ENCODE data around the gene CDH4. TPM values are rescaled to one million over a fixed set of nuclear protein-coding genes. Genes with fewer than 3 reads are reported as not detected.
A peak's percentile ranks its signal among the peaks of the same experiment; 100 is the strongest.

The CDH4 gene
- total RNA-seq, 1 donor from 2014 or later: not detected

- intact Hi-C loops (cut with micrococcal nuclease): no loop called here
- ATAC-seq (no peak), DNase-seq (peak; percentile 10)
These were observed 544.7 kb downstream of the CDH4 start for GRCh38 chr20:61796738-61797137.

GRCh38 chr20:61797200-61797599 is 545.1 kb downstream of the CDH4 start:
- intact Hi-C loops (cut with micrococcal nuclease): no loop called here
- ATAC-seq: no peak
- DNase-seq: peak; percentile 10

- ATAC-seq (no peak), DNase-seq (peak; percentile 19)
- intact Hi-C loops (cut with micrococcal nuclease): no loop called here
These were observed 545.9 kb downstream of the CDH4 start for GRCh38 chr20:61797971-61798411.

GRCh38 chr20:61798632-61799031 is 546.6 kb downstream of the CDH4 start:
- intact Hi-C loops (cut with micrococcal nuclease): no loop called here
- DNase-seq: peak; percentile 24

GRCh38 chr20:61799394-61799923 is 547.4 kb downstream of the CDH4 start:
- ATAC-seq (no peak), DNase-seq (no peak)
- intact Hi-C loops (cut with micrococcal nuclease): no loop called here

More at GRCh38 chr20:61798632-61799031, 546.6 kb downstream of the CDH4 start:
- no peak for ATAC-seq

- peak; percentile 23 for DNase-seq
- no peak for ATAC-seq
- intact Hi-C loops (cut with micrococcal nuclease): no loop called here
These were observed 547.9 kb downstream of the CDH4 start for GRCh38 chr20:61799928-61800327.

- DNase-seq: peak; percentile 13
- ATAC-seq: no peak
- intact Hi-C loops (cut with micrococcal nuclease): no loop called here
These were observed 548.5 kb downstream of the CDH4 start for GRCh38 chr20:61800359-61801064.

- intact Hi-C loops (cut with micrococcal nuclease): no loop called here
- no peak for ATAC-seq
- DNase-seq: peak; percentile 6
These were observed 549.0 kb downstream of the CDH4 start for GRCh38 chr20:61801065-61801360.

GRCh38 chr20:61801428-61801827 is 549.4 kb downstream of the CDH4 start:
- peak; percentile 12 for DNase-seq
- intact Hi-C loops (cut with micrococcal nuclease): no loop called here
- no peak for ATAC-seq

- ATAC-seq (no peak), DNase-seq (peak; percentile 16)
- intact Hi-C loops (cut with micrococcal nuclease): no loop called here
These were observed 549.9 kb downstream of the CDH4 start for GRCh38 chr20:61801857-61802442.

GRCh38 chr20:61802721-61803311 is 550.8 kb downstream of the CDH4 start:
- ATAC-seq: no peak
- peak; percentile 14 for DNase-seq
- intact Hi-C loops (cut with micrococcal nuclease): no loop called here

GRCh38 chr20:61803416-61803914 is 551.4 kb downstream of the CDH4 start:
- intact Hi-C loops (cut with micrococcal nuclease): no loop called here

GRCh38 chr20:61803915-61804751 is 552.1 kb downstream of the CDH4 start:
- intact Hi-C loops (cut with micrococcal nuclease): no loop called here
- peak; percentile 23 for DNase-seq

More at GRCh38 chr20:61803416-61803914, 551.4 kb downstream of the CDH4 start:
- no peak for ATAC-seq
- DNase-seq: peak; percentile 6

GRCh38 chr20:61804752-61805295 is 552.8 kb downstream of the CDH4 start:
- ATAC-seq: no peak
- intact Hi-C loops (cut with micrococcal nuclease): no loop called here
- DNase-seq: peak; percentile 9

More at GRCh38 chr20:61803915-61804751, 552.1 kb downstream of the CDH4 start:
- ATAC-seq: no peak

- ATAC-seq (no peak), DNase-seq (peak; percentile 5)
- intact Hi-C loops (cut with micrococcal nuclease): no loop called here
These were observed 553.3 kb downstream of the CDH4 start for GRCh38 chr20:61805365-61805764.

GRCh38 chr20:61805781-61806180 is 553.7 kb downstream of the CDH4 start:
- DNase-seq (peak; percentile 14), ATAC-seq (no peak)
- intact Hi-C loops (cut with micrococcal nuclease): no loop called here

- DNase-seq (peak; percentile 7), ATAC-seq (no peak)
- intact Hi-C loops (cut with micrococcal nuclease): no loop called here
These were observed 554.3 kb downstream of the CDH4 start for GRCh38 chr20:61806314-61806713.

GRCh38 chr20:61806995-61807394 is 554.9 kb downstream of the CDH4 start:
- ATAC-seq: no peak
- peak; percentile 5 for DNase-seq
- intact Hi-C loops (cut with micrococcal nuclease): no loop called here

Data from left ventricle myocardium superior (tissue), 1 donor.